GM13976 (cell line): ENCODE results near the gene LXN.

Experiments
- DNase-seq: peaks from one replicate; pipeline ENCODE4 v3.0.0; 2012; ENCODE audit warnings: low spot score
- CTCF ChIP-seq: IDR thresholded peaks from 2 replicates; pipeline ENCODE4 v1.5.1; 2012; ENCODE audit warnings: borderline replicate concordance, mild to moderate bottlenecking; ENCODE audit not compliant: insufficient read depth; ENCODE audit errors: extremely low read depth, missing control alignments, control extremely low read depth
- in situ Hi-C: fragments of 300-500 bp; cut with MboI; formaldehyde crosslinking; loops from one replicate; pipeline ENCODE4 v1.12.0; 2022; ENCODE audit warnings: low sequenced_read_pairs, mixed read lengths, inconsistent platforms; ENCODE audit not compliant: unreplicated experiment

Gene LXN

DNA sequence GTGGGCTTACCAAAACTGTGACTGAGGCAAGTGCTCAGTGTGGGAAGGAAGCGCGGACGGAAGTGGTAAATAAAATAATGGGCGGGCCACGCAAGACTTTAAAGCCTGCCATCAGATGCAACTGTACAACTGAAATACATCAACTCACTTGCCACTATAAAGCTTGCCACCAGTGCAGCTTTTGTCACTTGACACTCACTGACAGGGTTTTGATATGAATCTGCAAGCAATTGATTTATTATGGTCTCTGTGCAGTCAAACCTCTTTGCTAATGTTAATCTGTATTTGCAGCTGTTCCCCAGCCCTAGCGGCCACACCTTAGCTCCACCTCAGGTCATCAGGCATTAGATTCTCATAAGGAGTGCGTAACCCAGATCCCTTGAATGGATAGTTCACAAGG is 30.4 kb downstream of the LXN start:
- TF ChIP-seq CTCF: no peak
- in situ Hi-C loops: no loop called here
- DNase-seq: no peak

DNA sequence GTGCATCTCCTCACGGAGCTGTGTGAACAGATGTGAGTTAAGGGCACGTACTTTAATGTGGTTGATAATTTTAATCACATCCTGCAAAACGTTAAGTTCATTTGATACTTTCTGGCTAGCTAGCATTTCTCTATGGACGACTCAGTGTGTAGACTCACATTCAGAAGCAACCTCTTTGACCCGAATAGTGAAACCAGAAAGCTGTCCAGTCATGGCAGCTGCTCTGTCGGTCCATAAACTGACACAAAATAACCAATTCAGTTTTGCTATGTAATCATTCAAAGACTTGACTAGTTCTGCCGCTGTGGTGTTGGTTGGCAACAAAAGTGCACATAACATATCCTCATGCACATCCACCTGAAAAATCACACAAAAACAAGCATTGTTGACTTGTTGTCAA is 31.8 kb downstream of the LXN start:
- no peak for TF ChIP-seq CTCF
- no peak for DNase-seq
- in situ Hi-C loops: no loop called here

GRCh38 chr3:158631981-158632380 is 40.5 kb downstream of the LXN start:
- in situ Hi-C loops: no loop called here
- DNase-seq: no peak

DNA sequence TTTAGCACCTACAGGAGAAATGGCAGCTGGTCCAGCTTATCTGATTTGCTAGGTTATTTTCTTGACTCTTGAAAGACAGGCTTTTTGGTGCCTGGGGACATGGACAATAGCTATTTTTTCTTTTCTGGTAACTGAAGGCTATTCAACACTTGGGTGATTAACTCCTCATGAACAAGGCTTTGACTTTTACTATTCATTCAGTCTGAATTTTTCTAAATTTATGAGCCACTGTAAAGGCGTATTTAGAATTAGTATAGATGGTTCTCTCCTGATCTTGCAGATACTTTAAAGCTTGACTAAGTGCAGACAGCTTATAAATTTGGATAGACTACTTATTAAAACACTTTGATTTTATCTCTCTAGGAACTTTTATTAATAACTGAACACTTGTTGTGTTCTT is 46.6 kb downstream of the LXN start:
- DNase-seq: no peak
- in situ Hi-C loops: no loop called here
- no peak for TF ChIP-seq CTCF

More at GRCh38 chr3:158631981-158632380, 40.5 kb downstream of the LXN start:
- no peak for TF ChIP-seq CTCF

DNA sequence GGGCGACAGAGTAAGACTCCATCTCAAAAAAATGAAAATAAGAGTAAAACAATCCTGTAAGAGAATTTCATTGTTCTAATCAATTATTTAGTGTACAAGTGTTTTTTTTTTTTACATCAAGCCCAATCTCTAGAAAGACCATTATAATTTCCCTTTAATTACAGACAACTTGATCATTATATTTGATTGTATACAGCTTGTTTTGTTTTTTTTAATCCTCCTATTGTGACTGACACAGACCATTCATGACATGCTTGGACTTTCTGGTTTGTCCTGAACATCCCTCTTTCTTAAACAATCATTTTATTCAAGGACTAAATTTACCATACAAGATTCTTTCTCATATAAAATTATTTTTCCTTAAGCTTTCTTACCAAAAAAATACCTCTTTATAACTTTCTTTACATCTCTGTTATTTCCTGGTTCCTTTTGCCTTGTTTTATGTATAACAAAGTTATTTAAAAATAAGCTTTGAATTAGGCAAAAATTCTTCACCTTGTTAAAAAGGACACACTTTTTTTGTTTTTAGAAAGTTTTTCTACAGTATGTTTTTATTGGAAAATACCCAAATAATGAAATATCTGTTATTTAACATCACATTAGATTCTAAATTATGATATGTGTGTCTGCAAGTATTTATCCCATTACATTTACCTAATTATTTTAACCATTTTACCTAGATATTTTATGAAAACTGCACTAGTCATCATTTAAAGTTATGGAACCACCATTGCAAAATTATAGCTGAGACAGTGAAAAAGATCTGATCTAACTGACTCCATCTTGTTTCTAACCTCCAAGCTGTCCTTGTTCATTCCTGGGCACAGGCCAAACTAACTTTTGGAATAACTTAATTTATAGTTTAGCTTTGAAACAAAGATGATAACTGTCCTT is 54.2 kb downstream of the LXN start:
- TF ChIP-seq CTCF: no peak
- no peak for DNase-seq
- in situ Hi-C loops: no loop called here
